ENCODE measurements around the gene SGK1.

SGK1 gene

GRCh38 chr6:134317471-134318131 lies at the start of gene SGK1:
Gene SGK1, minus strand, starts transcription at chr6:134318112. Its CDS starts 652 bp downstream, at chr6:134317460.
- no peak for DNase-seq (ENCODE audit: low spot score)

GRCh38 chr6:134363323-134364039 lies 45.6 kb upstream of the SGK1 start:
- no peak for DNase-seq (ENCODE audit: low spot score)

- no peak for DNase-seq (ENCODE audit: low spot score)
Observed at GRCh38 chr6:134361011-134361410, 43.1 kb upstream of the SGK1 start.

- no peak for DNase-seq (ENCODE audit: low spot score)
Observed at GRCh38 chr6:134359302-134359701, 41.4 kb upstream of the SGK1 start.

- no peak for DNase-seq (ENCODE audit: low spot score)
Observed at GRCh38 chr6:134358320-134358719, 40.4 kb upstream of the SGK1 start.

GRCh38 chr6:134357022-134357487 lies 39.1 kb upstream of the SGK1 start:
- no peak for DNase-seq (ENCODE audit: low spot score)

- DNase-seq (ENCODE audit: low spot score): no peak
Observed at GRCh38 chr6:134356405-134356804, 38.5 kb upstream of the SGK1 start.

- DNase-seq (ENCODE audit: low spot score): no peak
Observed at GRCh38 chr6:134352786-134353480, 35.0 kb upstream of the SGK1 start.

- DNase-seq (ENCODE audit: low spot score): no peak
Observed at GRCh38 chr6:134351615-134352474, 33.9 kb upstream of the SGK1 start.

- no peak for DNase-seq (ENCODE audit: low spot score)
Observed at GRCh38 chr6:134347885-134348805, 30.2 kb upstream of the SGK1 start.

GRCh38 chr6:134346932-134347545 lies 29.1 kb upstream of the SGK1 start:
- DNase-seq (ENCODE audit: low spot score): no peak

GRCh38 chr6:134345789-134346188 lies 27.9 kb upstream of the SGK1 start:
- DNase-seq (ENCODE audit: low spot score): no peak

GRCh38 chr6:134343066-134343465 lies 25.2 kb upstream of the SGK1 start:
- no peak for DNase-seq (ENCODE audit: low spot score)

GRCh38 chr6:134341999-134342567 lies 24.2 kb upstream of the SGK1 start:
- no peak for DNase-seq (ENCODE audit: low spot score)

- DNase-seq (ENCODE audit: low spot score): no peak
Observed at GRCh38 chr6:134340179-134340975, 22.5 kb upstream of the SGK1 start.

GRCh38 chr6:134339216-134339615 lies 21.3 kb upstream of the SGK1 start:
- DNase-seq (ENCODE audit: low spot score): no peak

GRCh38 chr6:134331256-134331655 lies 13.3 kb upstream of the SGK1 start:
- DNase-seq (ENCODE audit: low spot score): no peak

GRCh38 chr6:134330555-134330954 lies 12.6 kb upstream of the SGK1 start:
- no peak for DNase-seq (ENCODE audit: low spot score)

- DNase-seq (ENCODE audit: low spot score): no peak
Observed at GRCh38 chr6:134328792-134329191, 10.9 kb upstream of the SGK1 start.

All from RKO (cell line).